DLD1 (cell line): ENCODE data around the gene ENPP5.

Experiments used
- in situ Hi-C: cut with HindIII; loops from 2 replicates; pipeline ENCODE4 v1.10.0; 2017; ENCODE audit warnings: low sequenced_read_pairs

ENPP5 gene

GRCh38 chr6:46170357-46171289 lies at the start of gene ENPP5:
Gene ENPP5, minus strand, starts transcription at chr6:46170980. Its CDS starts 2,718 bp downstream, at chr6:46168262.
- in situ Hi-C loops = no loop called here

DNA sequence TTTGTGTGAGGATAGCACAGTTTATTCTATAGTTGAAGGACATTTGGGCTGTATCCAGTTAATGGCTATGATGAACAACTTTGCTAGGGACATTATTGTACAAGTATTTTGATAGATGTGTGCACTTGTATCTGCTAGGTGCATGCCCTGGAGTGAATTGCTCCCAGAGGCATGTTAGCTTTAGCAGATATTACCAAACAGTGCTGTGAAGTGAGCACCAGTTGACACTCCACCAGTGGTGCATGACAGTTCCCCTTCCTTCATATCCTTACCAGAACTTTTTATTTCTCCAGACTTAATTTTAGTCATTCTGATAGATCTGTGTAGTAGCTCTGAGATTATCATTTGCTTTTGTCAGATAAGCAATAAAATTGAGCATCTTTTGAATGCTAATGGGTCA lies 48.9 kb upstream of the ENPP5 start:
- in situ Hi-C loops = no loop called here

DNA sequence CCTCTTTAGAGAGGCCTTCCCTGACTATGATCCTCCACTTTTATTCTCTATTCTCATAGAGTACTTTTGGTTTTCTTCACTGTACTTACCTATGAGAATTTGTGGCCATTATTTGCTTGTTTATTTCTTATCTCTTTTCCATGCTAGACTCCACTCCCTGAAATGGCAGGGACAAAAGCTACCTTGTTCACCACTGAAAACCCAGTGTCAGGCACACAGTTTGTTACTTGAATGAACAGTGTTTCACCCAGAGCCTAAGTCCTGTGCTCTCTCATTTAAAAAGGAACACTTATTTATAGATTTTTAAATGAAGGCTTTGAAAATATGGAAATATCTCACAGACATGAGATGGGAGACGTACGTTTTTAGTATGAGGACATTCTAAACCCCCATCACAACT lies 47.7 kb upstream of the ENPP5 start:
- in situ Hi-C loops = no loop called here

- in situ Hi-C loops = no loop called here
These were observed 46.9 kb upstream of the ENPP5 start for GRCh38 chr6:46217671-46218131.

GRCh38 chr6:46216879-46217278 lies 46.1 kb upstream of the ENPP5 start:
- in situ Hi-C loops = no loop called here

GRCh38 chr6:46215777-46216176 lies 45.0 kb upstream of the ENPP5 start:
- in situ Hi-C loops = no loop called here

GRCh38 chr6:46215213-46215612 lies 44.4 kb upstream of the ENPP5 start:
- in situ Hi-C loops = no loop called here

DNA sequence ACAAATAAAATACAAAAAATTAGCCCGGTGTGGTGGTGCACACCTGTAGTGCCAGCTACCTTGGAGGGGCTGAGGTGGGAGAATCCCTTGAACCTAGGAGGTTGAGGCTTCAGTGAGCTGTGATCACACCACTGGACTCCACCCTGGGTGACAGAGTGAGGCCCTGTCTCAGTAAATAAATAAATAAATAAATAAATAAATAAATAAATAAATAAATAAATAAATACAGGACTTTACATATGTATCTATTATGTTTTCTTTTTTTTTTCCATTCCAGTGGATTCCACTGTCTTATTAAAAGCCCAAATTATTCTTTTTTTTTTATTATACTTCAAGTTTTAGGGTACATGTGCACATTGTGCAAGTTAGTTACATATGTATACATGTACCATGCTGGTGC lies 41.1 kb upstream of the ENPP5 start:
- in situ Hi-C loops = no loop called here

DNA sequence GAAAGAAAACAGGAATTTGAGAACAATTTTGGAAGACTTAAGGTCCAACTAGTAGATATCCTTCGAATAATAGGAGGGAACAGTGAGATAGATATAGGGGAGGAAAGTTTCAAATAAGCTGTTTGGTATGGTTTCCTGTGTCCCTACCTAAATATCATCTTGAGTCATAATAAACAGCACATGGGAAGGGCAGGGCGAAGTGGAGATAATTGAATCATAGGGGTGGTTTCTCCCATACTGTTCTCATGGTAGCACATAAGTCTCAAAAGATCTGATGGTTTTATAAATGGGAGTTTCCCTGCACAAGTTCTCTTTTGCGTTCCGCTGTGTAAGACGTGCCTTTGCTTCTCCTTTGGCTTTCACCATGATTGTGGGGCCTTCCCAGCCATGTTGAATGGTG lies 39.5 kb upstream of the ENPP5 start:
- in situ Hi-C loops = no loop called here

GRCh38 chr6:46208303-46208702 lies 37.5 kb upstream of the ENPP5 start:
- in situ Hi-C loops = no loop called here

GRCh38 chr6:46207174-46207573 lies 36.4 kb upstream of the ENPP5 start:
- in situ Hi-C loops = no loop called here

DNA sequence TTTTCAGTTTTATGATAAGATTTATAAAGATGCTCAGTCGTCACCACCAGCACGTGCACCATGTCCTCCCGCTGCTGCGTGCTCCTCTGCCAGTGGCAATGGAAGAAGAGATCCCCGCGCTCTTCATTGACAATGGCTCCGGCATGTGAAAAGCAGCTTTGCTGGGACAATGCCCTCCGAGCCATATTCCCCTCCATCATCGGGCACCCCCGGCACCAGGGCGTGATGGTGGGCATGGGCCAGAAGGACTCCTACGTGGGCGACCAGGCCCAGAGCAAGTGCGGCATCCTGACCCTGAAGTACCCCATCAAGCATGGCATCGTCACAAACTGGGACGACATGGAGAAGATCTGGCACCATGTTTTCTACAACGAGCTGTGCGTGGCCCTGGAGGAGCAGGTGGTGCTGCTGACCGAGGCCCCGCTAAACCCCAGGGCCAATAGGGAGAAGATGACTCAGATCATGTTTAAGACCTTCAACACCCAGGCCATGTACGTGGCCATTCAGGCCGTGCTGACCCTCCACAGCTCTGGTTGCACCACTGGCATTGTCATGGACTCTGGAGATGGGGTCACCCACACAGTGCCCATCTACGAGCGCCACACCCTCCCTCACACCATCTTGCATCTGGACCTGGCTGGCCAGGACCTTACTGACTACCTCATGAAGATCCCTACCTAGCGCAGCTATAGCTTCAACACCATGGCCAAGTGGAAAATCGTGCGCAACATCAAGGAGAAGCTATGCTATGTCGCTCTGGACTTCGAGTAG lies 34.3 kb upstream of the ENPP5 start:
- in situ Hi-C loops = no loop called here

- in situ Hi-C loops = no loop called here
These were observed 32.8 kb upstream of the ENPP5 start for GRCh38 chr6:46203391-46204177.

GRCh38 chr6:46201702-46202101 lies 30.9 kb upstream of the ENPP5 start:
- in situ Hi-C loops = no loop called here

GRCh38 chr6:46199387-46199786 lies 28.6 kb upstream of the ENPP5 start:
- in situ Hi-C loops = no loop called here

DNA sequence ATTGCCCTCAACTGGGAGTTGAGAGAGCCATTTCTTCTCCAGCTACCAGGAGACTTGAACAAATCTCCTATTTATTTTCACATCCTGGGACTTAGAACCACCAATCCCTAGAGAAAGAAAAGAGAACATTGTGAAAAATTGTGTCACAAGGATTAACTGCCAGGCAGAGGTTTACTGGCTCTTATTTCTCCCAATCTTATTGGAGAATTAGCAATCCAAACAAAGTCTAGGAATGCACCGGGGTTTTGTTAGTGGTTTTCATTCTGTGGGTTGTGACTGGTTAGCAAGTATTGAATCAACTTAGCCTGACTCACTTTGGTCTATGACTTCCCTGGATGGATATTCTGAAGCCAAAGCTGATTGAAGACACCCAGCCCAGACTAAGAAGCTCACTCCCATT lies 21.2 kb upstream of the ENPP5 start:
- in situ Hi-C loops = no loop called here

DNA sequence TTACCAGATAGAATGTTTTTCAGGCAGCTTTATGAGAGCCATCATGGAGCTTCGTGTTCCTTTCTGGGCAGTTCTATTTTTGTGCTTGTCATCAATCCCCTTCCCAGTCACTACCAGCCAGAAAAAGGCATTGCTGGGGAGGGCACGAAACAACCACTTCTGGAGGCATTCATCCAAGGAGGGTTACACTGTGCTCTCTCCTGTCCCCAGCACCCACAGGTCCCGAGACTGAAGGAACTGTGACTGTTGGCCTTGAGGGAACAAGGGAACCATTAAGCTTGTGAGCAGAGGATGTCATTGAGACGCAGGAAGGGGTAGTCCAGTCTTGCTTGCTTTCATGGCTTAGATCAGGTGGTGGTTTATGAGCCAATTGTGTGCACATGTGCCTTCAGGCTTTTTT lies 20.1 kb upstream of the ENPP5 start:
- in situ Hi-C loops = no loop called here

- in situ Hi-C loops = no loop called here
These were observed 18.9 kb upstream of the ENPP5 start for GRCh38 chr6:46189726-46190125.

DNA sequence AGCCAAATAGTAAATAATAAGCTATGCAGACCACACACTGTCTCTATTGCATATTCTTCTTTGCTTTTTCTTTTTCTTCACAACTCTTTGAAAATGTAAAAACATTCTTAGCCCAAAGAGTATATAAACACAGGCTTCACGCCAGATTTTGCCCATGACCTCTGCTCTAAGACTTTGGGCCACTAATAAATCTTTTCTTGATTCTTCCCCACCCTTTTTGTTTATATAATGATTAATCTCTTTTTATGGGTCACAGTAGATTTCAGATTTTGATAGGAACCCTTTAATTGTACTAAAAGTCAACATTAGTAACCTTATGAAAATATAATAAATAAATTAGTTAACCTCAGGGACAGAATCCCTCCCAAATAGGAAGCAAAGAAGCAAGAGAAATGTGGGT lies 15.8 kb upstream of the ENPP5 start:
- in situ Hi-C loops = no loop called here

GRCh38 chr6:46184114-46184513 lies 13.3 kb upstream of the ENPP5 start:
- in situ Hi-C loops = no loop called here

DNA sequence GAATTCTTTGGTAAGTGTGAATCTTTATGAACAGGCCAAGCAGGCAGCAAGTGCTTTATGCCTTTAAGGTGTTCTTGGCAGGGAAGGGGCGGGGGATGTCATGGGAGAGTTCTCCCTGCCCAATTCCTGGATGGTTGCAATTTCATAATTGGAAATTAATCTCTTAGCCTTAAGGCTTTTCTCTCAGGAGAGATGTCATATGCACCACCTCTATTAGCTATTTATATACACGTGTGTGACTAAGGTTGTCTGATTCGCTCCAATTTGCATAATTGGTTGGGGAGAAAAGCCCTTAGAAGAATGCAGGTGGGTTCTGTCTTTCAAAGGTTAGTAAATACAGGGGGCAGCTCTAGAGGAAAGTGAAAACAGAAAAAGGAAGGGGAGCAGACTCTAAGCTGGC lies 5.2 kb upstream of the ENPP5 start:
- in situ Hi-C loops = no loop called here
